Small intestine (tissue), 7 donors: ENCODE measurements around the gene SPATA31E1. TPM values are rescaled to one million over a fixed set of nuclear protein-coding genes. Genes with fewer than 3 reads are reported as not detected.
"Not testable (repeated sequence)": the region's sequence is repeated elsewhere in the genome, so short reads cannot be mapped to it uniquely, and the experiment has no call there.

Experiments
- DNase-seq, 2 donors: peaks; one replicate each; pipeline versions ENCODE4 v3.0.0 to v3.0.0-alpha.2; 2013
- FAIRE-seq: peaks from 2 replicates; lab custom pipeline; 2012; peaks lifted over from hg19 to GRCh38; lab: Jason Lieb, UNC
- H3K27ac ChIP-seq, 3 donors: one replicate each; pipeline ENCODE4 v1.5.1; 2013; ENCODE audit warnings: low read length in 2 of 3, mild to moderate bottlenecking in 2 of 3, control low read depth in 1 of 3, inconsistent platforms in 1 of 3, low read depth in 1 of 3, moderate library complexity in 1 of 3
- H3K27me3 ChIP-seq, 3 donors: one replicate each; pipeline ENCODE4 v1.6.1; 2013; ENCODE audit warnings: low read length in 3 of 3, inconsistent platforms in 1 of 3; ENCODE audit not compliant: control insufficient read depth in 3 of 3, insufficient read depth in 3 of 3
- H3K36me3 ChIP-seq, 3 donors: one replicate each; pipeline ENCODE4 v1.6.1; 2013; ENCODE audit warnings: low read length in 3 of 3, inconsistent platforms in 1 of 3, low read depth in 1 of 3, mild to moderate bottlenecking in 1 of 3, moderate library complexity in 1 of 3; ENCODE audit not compliant: control insufficient read depth in 3 of 3, insufficient read depth in 2 of 3
- H3K4me1 ChIP-seq, 3 donors: one replicate each; pipeline ENCODE4 v1.6.1; 2013; ENCODE audit warnings: low read length in 2 of 3, inconsistent platforms in 1 of 3, low read depth in 1 of 3, mild to moderate bottlenecking in 1 of 3, moderate library complexity in 1 of 3; ENCODE audit not compliant: control insufficient read depth in 3 of 3, insufficient read depth in 2 of 3
- H3K4me3 ChIP-seq, 3 donors: one replicate each; pipeline ENCODE4 v1.5.1; 2013; ENCODE audit warnings: low read length in 3 of 3, control low read depth in 1 of 3, inconsistent platforms in 1 of 3, low read depth in 1 of 3, mild to moderate bottlenecking in 1 of 3, moderate library complexity in 1 of 3
- H3K9me3 ChIP-seq, 2 donors: one replicate each; pipeline ENCODE4 v1.6.1; 2013; ENCODE audit warnings: low read depth in 1 of 2, low read length in 1 of 2; ENCODE audit not compliant: control insufficient read depth in 2 of 2, insufficient read depth in 1 of 2
- WGBS, 3 donors: extraction: QIAGEN DNeasy Blood & Tissue Kit; methylation state at CpG; one replicate each; pipeline ENCODE4 v1.1.7; 2013; 5-methylcytosine and 5-hydroxymethylcytosine counted together
- polyA plus RNA-seq, 4 donors: library from polyadenylated mRNA; stranded (reverse) in 3 of 4; unstranded in 1 of 4; fragments of 200-250 nt in 3 of 4; fragments of 120-200 nt in 1 of 4; gene quantifications; one replicate each; pipeline versions ENCODE4 v1.2.1 to v1.2.3, GENCODE V29; 2013
- donor health status: healthy with polysubstance abuse.
- donor health status: control.
- donor health status: control.
- donor health status: Bipolar disorder and iron deficiency.
- donor health status: healthy.

Gene SPATA31E1
- polyA plus RNA-seq, 4 donors = 0.74 TPM; not detected in 3

DNA sequence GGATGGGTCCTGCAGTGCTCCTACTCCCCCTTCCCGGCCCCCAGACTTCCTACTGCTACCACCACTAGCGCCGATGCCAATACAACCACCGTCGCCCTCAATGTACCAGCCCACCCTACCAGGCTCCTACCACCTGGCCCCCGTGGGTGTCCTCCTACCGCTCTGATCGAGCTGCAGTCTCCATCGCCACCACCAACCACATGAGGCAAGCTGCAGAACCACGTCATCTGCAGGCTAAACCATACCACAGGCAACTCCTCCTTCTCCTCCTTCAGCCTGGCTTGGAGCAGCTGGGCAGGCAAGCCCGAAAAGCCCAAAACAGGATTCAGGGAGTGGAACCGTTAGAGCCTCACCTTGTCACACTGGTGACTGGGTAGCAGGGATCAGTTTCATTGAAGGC lies 54.7 kb downstream of the SPATA31E1 start:
- FAIRE-seq, H3K9me3 ChIP-seq, DNase-seq, H3K27ac ChIP-seq, H3K4me3 ChIP-seq, H3K36me3 ChIP-seq, H3K27me3 ChIP-seq, H3K4me1 ChIP-seq: not testable (repeated sequence)
- 72 to 94% (median 81%) methylated on average over 6 to 12 of the region's 12 CpGs for WGBS, 3 donors

GRCh38 chr9:87937918-87938317 lies 55.2 kb downstream of the SPATA31E1 start:
- DNase-seq, H3K4me1 ChIP-seq, H3K27me3 ChIP-seq, H3K27ac ChIP-seq, H3K36me3 ChIP-seq, FAIRE-seq, H3K4me3 ChIP-seq, H3K9me3 ChIP-seq: not testable (repeated sequence)
- 70 to 92% (median 74%) methylated on average over 4 to 9 of the region's 9 CpGs for WGBS, 3 donors

- H3K9me3 ChIP-seq, H3K27ac ChIP-seq, H3K27me3 ChIP-seq, H3K4me1 ChIP-seq, FAIRE-seq, H3K36me3 ChIP-seq, H3K4me3 ChIP-seq, DNase-seq: not testable (repeated sequence)
- WGBS, 3 donors = 74 to 83% (median 78%) methylated on average over 5 to 11 of the region's 12 CpGs
Observed at GRCh38 chr9:87938336-87938735, 55.7 kb downstream of the SPATA31E1 start.

Other genes with a start within 250 kb of the SPATA31E1 start
- 100 to 1,000 TPM in 1 of 4 donors, 10 to 100 TPM in 3; 21.0 to 108 (median 57.1) TPM for gene CTSL, start 156.8 kb upstream of the SPATA31E1 start, polyA plus RNA-seq
- gene SPATA31C1, start 35.1 kb downstream of the SPATA31E1 start, polyA plus RNA-seq = under 1 TPM in 1 of 4 donors, not detected in 3; 0.13 TPM
- 10 to 100 TPM in 1 of 4 donors, 1 to 10 TPM in 3; 4.7 to 15.1 (median 8.3) TPM for gene CDK20, start 91.7 kb downstream of the SPATA31E1 start, polyA plus RNA-seq